ENCODE measurements around the gene FIZ1. TPM values are rescaled to one million over a fixed set of nuclear protein-coding genes. Genes with fewer than 3 reads are reported as not detected.
A peak's percentile ranks its signal among the peaks of the same experiment; 100 is the strongest.

FIZ1 gene
- total RNA-seq, 1 donor from 2014 or later: 21.5 TPM

GRCh38 chr19:55617426-55617825, 18.1 kb upstream of the FIZ1 start:
- DNase-seq (ENCODE audit: low spot score): no peak
- peak overlapping the region; percentile 64 for H3K27ac Mint-ChIP-seq (ENCODE audit: unreplicated experiment)
- H3K4me3 Mint-ChIP-seq (ENCODE audit: unreplicated experiment): peak overlapping the region; percentile 71
- H3K36me3 Mint-ChIP-seq (ENCODE audit: low read depth, unreplicated experiment): peaks cover 10% of the 10 kb centered on the region
- no peaks in the 10 kb centered on the region for H3K9me3 Mint-ChIP-seq (ENCODE audit: unreplicated experiment)
- TF ChIP-seq CTCF (IDR thresholded peaks at IDR 0.05; ENCODE audit: unreplicated experiment): no peak
- H3K27me3 Mint-ChIP-seq (ENCODE audit: unreplicated experiment): peaks cover 13% of the 10 kb centered on the region
- H3K4me1 Mint-ChIP-seq (ENCODE audit: unreplicated experiment): no peaks in the 10 kb centered on the region

GRCh38 chr19:55616395-55616875, 17.1 kb upstream of the FIZ1 start:
- Mint-ChIP-seq H3K4me1 (ENCODE audit: unreplicated experiment) (no peaks in the 10 kb centered on the region), H3K9me3 (ENCODE audit: unreplicated experiment) (no peaks in the 10 kb centered on the region), H3K27me3 (ENCODE audit: unreplicated experiment) (peaks cover 13% of the 10 kb centered on the region), H3K36me3 (ENCODE audit: low read depth, unreplicated experiment) (peaks cover 15% of the 10 kb centered on the region), H3K27ac (ENCODE audit: unreplicated experiment) (no peak overlapping the region), H3K4me3 (ENCODE audit: unreplicated experiment) (no peak overlapping the region)
- TF ChIP-seq CTCF (IDR thresholded peaks at IDR 0.05; ENCODE audit: unreplicated experiment): no peak
- DNase-seq (ENCODE audit: low spot score): no peak

GRCh38 chr19:55615543-55616394, 16.5 kb upstream of the FIZ1 start:
- no peak for TF ChIP-seq CTCF (IDR thresholded peaks at IDR 0.05; ENCODE audit: unreplicated experiment)
- Mint-ChIP-seq H3K4me1 (ENCODE audit: unreplicated experiment) (no peaks in the 10 kb centered on the region), H3K27me3 (ENCODE audit: unreplicated experiment) (peaks cover 13% of the 10 kb centered on the region), H3K9me3 (ENCODE audit: unreplicated experiment) (no peaks in the 10 kb centered on the region), H3K27ac (ENCODE audit: unreplicated experiment) (no peak overlapping the region), H3K4me3 (ENCODE audit: unreplicated experiment) (no peak overlapping the region), H3K36me3 (ENCODE audit: low read depth, unreplicated experiment) (peaks cover 18% of the 10 kb centered on the region)
- DNase-seq (ENCODE audit: low spot score): no peak

GRCh38 chr19:55614711-55615542, 15.6 kb upstream of the FIZ1 start:
- Mint-ChIP-seq H3K36me3 (ENCODE audit: low read depth, unreplicated experiment) (peaks cover 19% of the 10 kb centered on the region), H3K4me1 (ENCODE audit: unreplicated experiment) (peaks cover under 1% of the 10 kb centered on the region), H3K4me3 (ENCODE audit: unreplicated experiment) (no peak overlapping the region), H3K9me3 (ENCODE audit: unreplicated experiment) (no peaks in the 10 kb centered on the region), H3K27me3 (ENCODE audit: unreplicated experiment) (peaks cover 15% of the 10 kb centered on the region), H3K27ac (ENCODE audit: unreplicated experiment) (no peak overlapping the region)
- no peak for TF ChIP-seq CTCF (IDR thresholded peaks at IDR 0.05; ENCODE audit: unreplicated experiment)
- DNase-seq (ENCODE audit: low spot score): no peak
